Measurements from ENCODE around the gene NRXN3. TPM values are rescaled to one million over a fixed set of nuclear protein-coding genes. Genes with fewer than 3 reads are reported as not detected.

Gene NRXN3
- polyA plus RNA-seq, 1 donor (not counting 4 experiments of a cell fraction or from before 2014, with no cell fraction given): 0.89 TPM

DNA sequence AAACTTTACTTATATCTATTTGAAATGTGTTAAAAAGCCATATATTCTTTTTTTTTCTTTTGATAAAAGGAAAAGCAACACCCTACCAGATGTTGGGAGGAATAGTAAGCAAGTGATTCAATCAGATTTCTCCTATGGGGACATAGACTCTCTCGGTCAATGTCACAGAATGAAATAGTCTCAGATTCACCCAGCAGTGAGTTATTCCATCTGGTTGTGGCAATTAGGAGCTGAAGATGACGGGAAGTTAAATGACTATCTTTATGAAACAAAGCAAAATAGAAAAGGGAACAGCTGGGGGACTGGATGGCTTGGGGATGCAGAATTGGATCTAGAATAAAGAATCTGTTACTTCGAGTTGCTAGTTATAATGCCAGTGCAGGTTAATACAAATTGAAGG lies 857.0 kb downstream of the NRXN3 start:
- no peaks in the 10 kb centered on the region for H3K36me3 ChIP-seq (ENCODE audit: control insufficient read depth in 2 of 2, extremely low read depth in 1 of 2, insufficient read depth in 2 of 2, low read length in 2 of 2)
- TF ChIP-seq CTCF (optimal IDR thresholded peaks at IDR 0.05 in 1 of 3, IDR thresholded peaks at IDR 0.05 in 1 of 3, conservative IDR thresholded peaks at IDR 0.05 in 1 of 3; ENCODE audit: extremely low read depth in 1 of 3, insufficient read depth in 2 of 3, low read length in 3 of 3) (no peak), EZH2 (IDR thresholded peaks at IDR 0.05; ENCODE audit: low read length) (no peak)
- dilution Hi-C loops (cut with MboI; ENCODE audit: extremely low pct_ligation_motif_present, low sequenced_read_pairs): no loop called here

DNA sequence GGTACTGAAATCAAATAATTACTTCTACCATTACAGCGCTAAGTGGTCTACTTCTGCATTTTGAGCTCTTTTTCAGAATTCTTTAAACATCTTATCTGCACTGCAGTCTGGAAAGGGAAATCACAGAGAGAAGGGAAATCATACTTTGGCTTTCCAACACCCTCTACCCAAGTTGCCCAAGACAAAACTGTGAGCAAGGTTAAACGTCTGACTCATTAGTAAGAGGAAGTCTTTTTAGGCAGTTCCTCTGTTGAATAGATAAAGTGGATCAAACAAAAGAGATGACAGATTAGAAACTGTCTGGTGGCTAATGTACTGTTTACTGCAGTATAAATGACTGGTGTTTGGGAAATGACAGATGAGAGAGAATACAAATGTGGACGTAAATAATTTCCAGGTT lies 858.1 kb downstream of the NRXN3 start:
- no peaks in the 10 kb centered on the region for H3K9me1 ChIP-seq (ENCODE audit: control insufficient read depth, extremely low read depth, insufficient read depth, low read length)
- no peaks in the 10 kb centered on the region for H3K36me3 ChIP-seq (ENCODE audit: control insufficient read depth in 2 of 2, extremely low read depth in 1 of 2, insufficient read depth in 2 of 2, low read length in 2 of 2)
- H3K79me2 ChIP-seq (ENCODE audit: control insufficient read depth, insufficient read depth, low read length): no peaks in the 10 kb centered on the region
- dilution Hi-C loops (cut with MboI; ENCODE audit: extremely low pct_ligation_motif_present, low sequenced_read_pairs): no loop called here
- FAIRE-seq (no peak), DNase-seq (ENCODE audit: low read depth, low spot score) (no peak)
- H3K27me3 ChIP-seq (ENCODE audit: control insufficient read depth, extremely low read depth, insufficient read depth, low read length): no peaks in the 10 kb centered on the region
- H3K4me2 ChIP-seq (ENCODE audit: control insufficient read depth, extremely low read depth, insufficient read depth, low read depth, low read length): no peak overlapping the region
- H3K27ac ChIP-seq (ENCODE audit: control insufficient read depth, insufficient read depth, low read length): no peak overlapping the region
- no peaks in the 10 kb centered on the region for H3K9me3 ChIP-seq (ENCODE audit: control insufficient read depth, low read depth, low read length)
- no peak overlapping the region for H3K9ac ChIP-seq (ENCODE audit: control insufficient read depth, extremely low read depth, insufficient read depth, low read length)
- no peaks in the 10 kb centered on the region for H4K20me1 ChIP-seq (ENCODE audit: control insufficient read depth, extremely low read depth, insufficient read depth, low read length)
- H3K4me3 ChIP-seq (ENCODE audit: control insufficient read depth in 2 of 3, extremely low read depth in 1 of 3, insufficient read depth in 2 of 3, low read depth in 1 of 3, low read length in 3 of 3): no peak overlapping the region
- H2AFZ ChIP-seq (ENCODE audit: control insufficient read depth, low read length): no peak overlapping the region
- no peaks in the 10 kb centered on the region for H3K4me1 ChIP-seq (ENCODE audit: control insufficient read depth, extremely low read depth, insufficient read depth, low read length)
- no peak for TF ChIP-seq CTCF (optimal IDR thresholded peaks at IDR 0.05 in 1 of 3, IDR thresholded peaks at IDR 0.05 in 1 of 3, conservative IDR thresholded peaks at IDR 0.05 in 1 of 3; ENCODE audit: extremely low read depth in 1 of 3, insufficient read depth in 2 of 3, low read length in 3 of 3)
- TF ChIP-seq EZH2 (IDR thresholded peaks at IDR 0.05; ENCODE audit: low read length): no peak

More for the DNA sequence above, 857.0 kb downstream of the NRXN3 start:
- no peak for DNase-seq (ENCODE audit: low read depth, low spot score)
- Histone ChIP-seq H3K9me3 (ENCODE audit: control insufficient read depth, low read depth, low read length) (no peaks in the 10 kb centered on the region), H3K4me2 (ENCODE audit: control insufficient read depth, extremely low read depth, insufficient read depth, low read depth, low read length) (no peak overlapping the region), H3K9ac (ENCODE audit: control insufficient read depth, extremely low read depth, insufficient read depth, low read length) (no peak overlapping the region), H3K9me1 (ENCODE audit: control insufficient read depth, extremely low read depth, insufficient read depth, low read length) (no peaks in the 10 kb centered on the region), H3K79me2 (ENCODE audit: control insufficient read depth, insufficient read depth, low read length) (no peaks in the 10 kb centered on the region), H3K4me3 (ENCODE audit: control insufficient read depth in 2 of 3, extremely low read depth in 1 of 3, insufficient read depth in 2 of 3, low read depth in 1 of 3, low read length in 3 of 3) (no peak overlapping the region), H3K27me3 (ENCODE audit: control insufficient read depth, extremely low read depth, insufficient read depth, low read length) (no peaks in the 10 kb centered on the region), H3K27ac (ENCODE audit: control insufficient read depth, insufficient read depth, low read length) (no peak overlapping the region), H3K4me1 (ENCODE audit: control insufficient read depth, extremely low read depth, insufficient read depth, low read length) (no peaks in the 10 kb centered on the region), H4K20me1 (ENCODE audit: control insufficient read depth, extremely low read depth, insufficient read depth, low read length) (no peaks in the 10 kb centered on the region), H2AFZ (ENCODE audit: control insufficient read depth, low read length) (no peak overlapping the region)
- FAIRE-seq: no peak
